DND-41 (cell line): Measurements from ENCODE around the gene GATD1.

Source experiments
- CTCF ChIP-seq: IDR thresholded peaks from 2 replicates; pipeline ENCODE4 v1.5.1; 2012; ENCODE audit warnings: borderline replicate concordance, low read length, moderate library complexity, mild to moderate bottlenecking; ENCODE audit not compliant: poor library complexity, severe bottlenecking; ENCODE audit errors: extremely low read depth
- EZH2 ChIP-seq: IDR thresholded peaks from 3 replicates; pipeline ENCODE4 v1.6.1; 2012; ENCODE audit warnings: borderline replicate concordance, low read depth, mild to moderate bottlenecking, moderate library complexity, low read length, inconsistent platforms; ENCODE audit not compliant: severe bottlenecking

- TF ChIP-seq CTCF, result no peak
- no peak for TF ChIP-seq EZH2
Observed at GRCh38 chr11:726278-727220, 50.7 kb downstream of the GATD1 start.
